ENCODE measurements around the gene GALNS. TPM values are rescaled to one million over a fixed set of nuclear protein-coding genes. Genes with fewer than 3 reads are reported as not detected.
A peak's percentile ranks its signal among the peaks of the same experiment; 100 is the strongest.

Gene GALNS
- total RNA-seq, 1 experiment from 2014 or later = 15.2 TPM

- DNase-seq (ENCODE audit: low read depth, low spot score) = peak; percentile 45
- in situ Hi-C loops (cut with HindIII; ENCODE audit: low pct_unique_long_range_greater_than_20kb, low sequenced_read_pairs) = no loop called here
These were observed 40.7 kb downstream of the GALNS start for GRCh38 chr16:88815901-88816589.

- in situ Hi-C loops (cut with HindIII; ENCODE audit: low pct_unique_long_range_greater_than_20kb, low sequenced_read_pairs) = no loop called here
- no peak for DNase-seq (ENCODE audit: low read depth, low spot score)
These were observed 41.5 kb downstream of the GALNS start for GRCh38 chr16:88815227-88815626.

GRCh38 chr16:88814144-88814502 lies 42.6 kb downstream of the GALNS start:
- in situ Hi-C loops (cut with HindIII; ENCODE audit: low pct_unique_long_range_greater_than_20kb, low sequenced_read_pairs) = no loop called here
- DNase-seq (ENCODE audit: low read depth, low spot score) = no peak

- in situ Hi-C loops (cut with HindIII; ENCODE audit: low pct_unique_long_range_greater_than_20kb, low sequenced_read_pairs) = no loop called here
- DNase-seq (ENCODE audit: low read depth, low spot score) = no peak
These were observed 43.2 kb downstream of the GALNS start for GRCh38 chr16:88813269-88814143.

GRCh38 chr16:88812513-88813268 lies 44.1 kb downstream of the GALNS start:
- in situ Hi-C loops (cut with HindIII; ENCODE audit: low pct_unique_long_range_greater_than_20kb, low sequenced_read_pairs) = no loop called here
- peak; percentile 32 for DNase-seq (ENCODE audit: low read depth, low spot score)

GRCh38 chr16:88811769-88812512 lies 44.8 kb downstream of the GALNS start, which contains the start of gene APRT:
APRT (minus strand) TSS chr16:88811928; CDS start chr16:88811899, 29 bp downstream.
- in situ Hi-C loops (cut with HindIII; ENCODE audit: low pct_unique_long_range_greater_than_20kb, low sequenced_read_pairs) = no loop called here
- DNase-seq (ENCODE audit: low read depth, low spot score) = peak; percentile 86

GRCh38 chr16:88810912-88811768 lies 45.6 kb downstream of the GALNS start:
- in situ Hi-C loops (cut with HindIII; ENCODE audit: low pct_unique_long_range_greater_than_20kb, low sequenced_read_pairs) = no loop called here
- DNase-seq (ENCODE audit: low read depth, low spot score) = peak; percentile 72

- DNase-seq (ENCODE audit: low read depth, low spot score) = no peak
- in situ Hi-C loops (cut with HindIII; ENCODE audit: low pct_unique_long_range_greater_than_20kb, low sequenced_read_pairs) = no loop called here
These were observed 46.4 kb downstream of the GALNS start for GRCh38 chr16:88810166-88810911.

- DNase-seq (ENCODE audit: low read depth, low spot score) = no peak
- in situ Hi-C loops (cut with HindIII; ENCODE audit: low pct_unique_long_range_greater_than_20kb, low sequenced_read_pairs) = no loop called here
These were observed 47.0 kb downstream of the GALNS start for GRCh38 chr16:88809676-88810165.

- no peak for DNase-seq (ENCODE audit: low read depth, low spot score)
- in situ Hi-C loops (cut with HindIII; ENCODE audit: low pct_unique_long_range_greater_than_20kb, low sequenced_read_pairs) = no loop called here
These were observed 47.6 kb downstream of the GALNS start for GRCh38 chr16:88809068-88809675.

- in situ Hi-C loops (cut with HindIII; ENCODE audit: low pct_unique_long_range_greater_than_20kb, low sequenced_read_pairs) = no loop called here
- no peak for DNase-seq (ENCODE audit: low read depth, low spot score)
These were observed 48.9 kb downstream of the GALNS start for GRCh38 chr16:88807626-88808453.

GRCh38 chr16:88807142-88807625 lies 49.6 kb downstream of the GALNS start:
- no peak for DNase-seq (ENCODE audit: low read depth, low spot score)
- in situ Hi-C loops (cut with HindIII; ENCODE audit: low pct_unique_long_range_greater_than_20kb, low sequenced_read_pairs) = no loop called here

- in situ Hi-C loops (cut with HindIII; ENCODE audit: low pct_unique_long_range_greater_than_20kb, low sequenced_read_pairs) = no loop called here
- DNase-seq (ENCODE audit: low read depth, low spot score) = no peak
These were observed 50.1 kb downstream of the GALNS start for GRCh38 chr16:88806491-88807111.

- in situ Hi-C loops (cut with HindIII; ENCODE audit: low pct_unique_long_range_greater_than_20kb, low sequenced_read_pairs) = no loop called here
- no peak for DNase-seq (ENCODE audit: low read depth, low spot score)
These were observed 50.8 kb downstream of the GALNS start for GRCh38 chr16:88805887-88806393.

Data from SK-MEL-5 (cell line).